ENCODE data around the gene ATF5.

Gene ATF5

GRCh38 chr19:49894879-49895565 lies 34.0 kb upstream of the ATF5 start:
- no peak for DNase-seq (ENCODE audit: low spot score)

GRCh38 chr19:49895566-49896297 lies 33.3 kb upstream of the ATF5 start:
- DNase-seq (ENCODE audit: low spot score), result no peak

GRCh38 chr19:49896863-49897621 lies 32.0 kb upstream of the ATF5 start, which contains the start of gene IL4I1:
Gene IL4I1 (minus strand): TSS chr19:49896887. CDS start chr19:49896160, 727 bp downstream.
- no peak for DNase-seq (ENCODE audit: low spot score)

GRCh38 chr19:49904136-49904535 lies 24.9 kb upstream of the ATF5 start:
- DNase-seq (ENCODE audit: low spot score), result no peak

- no peak for DNase-seq (ENCODE audit: low spot score)
Observed at GRCh38 chr19:49906879-49907564, 22.0 kb upstream of the ATF5 start.

- no peak for DNase-seq (ENCODE audit: low spot score)
Observed at GRCh38 chr19:49907745-49908446, 21.1 kb upstream of the ATF5 start.

GRCh38 chr19:49908480-49909420 lies 20.3 kb upstream of the ATF5 start:
- no peak for DNase-seq (ENCODE audit: low spot score)

- no peak for DNase-seq (ENCODE audit: low spot score)
Observed at GRCh38 chr19:49910179-49910578, 18.8 kb upstream of the ATF5 start.

GRCh38 chr19:49911381-49912145 lies 17.4 kb upstream of the ATF5 start:
- DNase-seq (ENCODE audit: low spot score), result no peak

- DNase-seq (ENCODE audit: low spot score), result no peak
Observed at GRCh38 chr19:49912965-49913685, 15.9 kb upstream of the ATF5 start.

- no peak for DNase-seq (ENCODE audit: low spot score)
Observed at GRCh38 chr19:49913720-49914119, 15.3 kb upstream of the ATF5 start.

GRCh38 chr19:49915271-49915670 lies 13.7 kb upstream of the ATF5 start:
- DNase-seq (ENCODE audit: low spot score), result no peak

GRCh38 chr19:49916839-49917733 lies 11.9 kb upstream of the ATF5 start:
- no peak for DNase-seq (ENCODE audit: low spot score)

- no peak for DNase-seq (ENCODE audit: low spot score)
Observed at GRCh38 chr19:49918089-49918488, 10.9 kb upstream of the ATF5 start.

GRCh38 chr19:49920624-49921363 lies 8.2 kb upstream of the ATF5 start:
- no peak for DNase-seq (ENCODE audit: low spot score)

GRCh38 chr19:49921871-49922795 lies 6.9 kb upstream of the ATF5 start:
- peak; percentile 50 for DNase-seq (ENCODE audit: low spot score)
